HG03064 (cell line): ENCODE results near the gene MAEL.
A peak's percentile ranks its signal among the peaks of the same experiment; 100 is the strongest.

Experiments used
- ATAC-seq: cut with Tn5 transposase; IDR thresholded peaks from one replicate; pipeline ENCODE4 v1.9.1; 2021; ENCODE audit warnings: low read depth; ENCODE audit not compliant: unreplicated experiment

The MAEL gene

GRCh38 chr1:166988974-166989515 is at the start of gene MAEL:
MAEL (plus strand) TSS chr1:166989280; CDS start chr1:166989353, 73 bp downstream.
- no peak for ATAC-seq

- ATAC-seq: no peak
Observed at GRCh38 chr1:166939741-166940375, 49.2 kb upstream of the MAEL start.

GRCh38 chr1:166944186-166944967 is 44.7 kb upstream of the MAEL start:
- no peak for ATAC-seq

GRCh38 chr1:166947398-166948043 is 41.6 kb upstream of the MAEL start:
- ATAC-seq: no peak

GRCh38 chr1:166948856-166949350 is 40.2 kb upstream of the MAEL start:
- no peak for ATAC-seq

- no peak for ATAC-seq
Observed at GRCh38 chr1:166950156-166950555, 38.9 kb upstream of the MAEL start.

GRCh38 chr1:166951050-166951449 is 38.0 kb upstream of the MAEL start:
- no peak for ATAC-seq

GRCh38 chr1:166952002-166952746 is 36.9 kb upstream of the MAEL start:
- no peak for ATAC-seq

GRCh38 chr1:166953491-166953890 is 35.6 kb upstream of the MAEL start:
- no peak for ATAC-seq

GRCh38 chr1:166956057-166956850 is 32.8 kb upstream of the MAEL start:
- no peak for ATAC-seq

- ATAC-seq: no peak
Observed at GRCh38 chr1:166956872-166957271, 32.2 kb upstream of the MAEL start.

GRCh38 chr1:166960858-166961474 is 28.1 kb upstream of the MAEL start:
- no peak for ATAC-seq

- ATAC-seq: peak; percentile 95
Observed at GRCh38 chr1:166969074-166969677, 19.9 kb upstream of the MAEL start.

- ATAC-seq: no peak
Observed at GRCh38 chr1:166971252-166971651, 17.8 kb upstream of the MAEL start.

- ATAC-seq: no peak
Observed at GRCh38 chr1:166972193-166972592, 16.9 kb upstream of the MAEL start.

GRCh38 chr1:166972826-166973225 is 16.3 kb upstream of the MAEL start:
- ATAC-seq: no peak

- ATAC-seq: no peak
Observed at GRCh38 chr1:166974647-166975345, 14.3 kb upstream of the MAEL start.
